ENCODE measurements around the gene BCR.

BCR gene

DNA sequence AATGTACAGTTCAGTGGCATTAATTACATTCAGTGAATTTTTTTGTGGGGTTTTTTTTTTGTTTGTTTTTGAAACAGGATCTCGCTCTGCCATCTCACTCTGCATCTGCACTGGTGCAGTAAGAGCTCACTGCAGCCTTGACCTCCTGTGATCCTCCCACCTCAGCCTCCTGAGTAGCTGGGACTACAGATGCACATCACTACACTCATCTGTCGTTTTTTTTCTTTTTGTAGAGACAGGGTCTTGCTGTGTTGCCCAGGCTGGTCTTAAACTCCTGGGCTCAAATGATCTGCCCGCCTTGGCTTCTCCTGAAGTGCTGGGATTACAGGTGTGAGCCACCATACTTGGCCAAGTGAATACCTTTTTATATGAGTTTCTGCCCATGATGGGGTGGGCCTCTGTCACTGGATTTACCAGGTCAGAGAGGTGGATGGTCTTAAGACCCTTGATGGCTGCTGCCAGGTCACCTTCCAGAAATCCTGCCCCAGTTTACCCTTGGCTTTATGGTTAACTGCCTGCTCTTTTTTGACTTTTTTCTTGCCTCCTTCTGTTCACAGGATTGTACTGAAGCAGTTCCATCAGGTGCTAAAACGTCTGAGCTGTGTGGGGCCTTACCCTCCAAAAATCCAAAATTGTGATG lies 22.6 kb downstream of the BCR start:
- DNase-seq: no peak

DNA sequence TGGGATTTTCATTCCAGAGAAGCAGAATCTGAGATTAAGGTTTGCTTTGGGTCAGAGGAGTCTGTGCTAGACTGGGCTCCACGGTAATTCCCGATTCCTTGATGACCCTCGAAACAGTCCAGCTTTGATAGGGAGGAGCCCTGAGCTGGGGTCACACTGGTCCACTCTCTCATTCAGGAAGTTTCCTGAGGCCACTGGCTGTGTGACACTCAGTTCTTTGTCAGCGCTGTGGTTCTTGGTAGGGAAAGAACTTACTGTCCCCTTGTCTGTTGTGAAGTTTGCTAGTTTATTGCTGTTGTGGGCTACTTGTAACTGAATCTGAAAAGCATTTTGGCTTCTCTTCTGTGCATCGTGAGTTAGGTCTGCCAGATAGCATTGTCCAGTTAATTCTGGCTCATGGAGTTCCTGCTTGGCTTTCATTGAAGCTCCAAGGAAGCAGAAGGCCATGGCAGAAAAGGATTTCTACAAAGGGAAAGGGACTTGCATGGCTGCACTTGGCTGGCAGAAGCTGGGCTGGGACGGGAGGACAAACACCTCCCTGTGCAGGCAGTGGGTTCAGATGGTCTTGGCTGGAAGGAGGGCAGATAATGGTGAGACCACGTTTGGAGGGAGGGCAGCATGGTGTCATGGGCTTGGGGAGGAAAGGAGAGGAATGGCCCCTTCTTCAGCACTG lies 23.3 kb downstream of the BCR start:
- no peak for DNase-seq

DNA sequence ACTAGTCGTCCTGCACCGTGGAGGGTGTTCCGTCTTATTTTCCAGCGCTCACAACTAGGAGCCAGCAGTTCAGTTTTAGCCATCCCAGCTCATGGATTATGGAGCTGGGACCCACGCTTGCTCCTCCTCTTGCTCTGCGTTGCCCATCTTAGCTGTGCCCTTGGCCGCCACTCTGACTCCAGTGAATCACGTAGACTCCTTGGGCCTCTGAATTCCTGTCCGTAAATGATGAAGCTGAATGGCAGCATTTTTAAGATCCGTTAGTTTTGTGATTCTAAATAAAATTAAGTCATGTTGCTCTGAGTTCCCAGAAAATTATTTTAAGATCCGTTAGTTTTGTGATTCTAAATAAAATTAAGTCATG lies 23.8 kb downstream of the BCR start:
- no peak for DNase-seq

DNA sequence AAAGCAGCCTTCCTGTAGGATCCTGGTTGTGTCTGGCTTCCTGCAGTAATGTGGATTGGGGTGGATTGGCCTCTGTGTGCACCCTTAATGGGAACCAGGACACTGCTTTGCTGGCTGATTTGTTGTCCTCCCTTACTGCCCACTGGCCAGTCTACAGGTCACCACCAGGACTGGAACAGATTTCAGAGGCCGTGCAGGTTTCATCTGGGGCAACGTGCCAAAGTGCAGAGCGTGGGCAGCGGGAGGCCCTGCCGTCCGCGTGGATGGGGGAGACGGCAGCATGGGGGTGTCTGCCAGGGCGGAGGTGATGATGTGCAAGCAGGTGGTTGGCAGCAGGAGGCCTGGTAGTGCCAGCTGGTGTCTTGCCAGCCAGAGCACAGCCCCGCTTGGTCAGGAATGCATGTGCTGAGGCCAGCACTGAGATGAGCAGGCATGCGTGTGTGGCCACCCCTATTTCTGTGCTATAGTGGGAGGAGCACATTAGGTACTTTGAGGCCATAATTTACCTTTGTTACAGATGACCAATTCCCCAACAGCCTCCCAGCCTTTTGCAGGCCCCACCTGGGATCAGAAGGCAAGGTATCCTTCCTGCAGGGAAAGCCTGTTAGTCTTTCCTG lies 24.3 kb downstream of the BCR start:
- DNase-seq: no peak

DNA sequence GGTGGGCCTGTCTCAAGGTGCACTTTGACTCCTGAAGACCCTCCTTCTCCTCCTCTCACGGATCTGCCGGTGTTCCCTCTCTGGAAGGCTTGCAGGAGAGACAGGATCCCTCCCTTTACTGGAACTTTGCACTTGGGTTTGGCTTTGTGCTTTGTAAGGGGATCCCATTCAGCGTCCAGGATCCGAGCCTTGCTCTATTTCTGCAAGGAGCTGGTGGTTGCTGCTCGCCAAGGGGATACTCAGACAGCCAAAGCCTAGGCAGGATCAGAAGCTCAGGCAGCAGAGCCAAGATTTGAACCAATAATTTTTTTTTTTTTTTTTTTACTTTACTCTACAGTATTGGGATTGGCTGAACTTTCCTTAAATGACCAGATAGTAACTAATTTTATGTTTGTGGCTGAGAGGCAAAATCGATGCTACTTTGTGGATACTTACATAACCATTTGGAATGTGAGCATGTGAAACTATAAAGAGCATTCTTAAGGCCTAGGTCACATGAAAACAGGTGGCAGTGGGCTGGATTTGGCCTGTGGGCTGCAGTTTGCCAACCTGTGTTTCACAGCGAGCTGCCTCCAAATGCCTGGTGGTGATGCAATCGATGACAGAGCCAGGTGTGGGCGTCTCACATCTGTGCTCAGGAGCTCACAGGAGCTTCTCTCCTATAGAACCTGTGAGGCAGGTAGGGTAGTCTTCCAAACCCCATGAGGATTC lies 25.2 kb downstream of the BCR start:
- DNase-seq: no peak

DNA sequence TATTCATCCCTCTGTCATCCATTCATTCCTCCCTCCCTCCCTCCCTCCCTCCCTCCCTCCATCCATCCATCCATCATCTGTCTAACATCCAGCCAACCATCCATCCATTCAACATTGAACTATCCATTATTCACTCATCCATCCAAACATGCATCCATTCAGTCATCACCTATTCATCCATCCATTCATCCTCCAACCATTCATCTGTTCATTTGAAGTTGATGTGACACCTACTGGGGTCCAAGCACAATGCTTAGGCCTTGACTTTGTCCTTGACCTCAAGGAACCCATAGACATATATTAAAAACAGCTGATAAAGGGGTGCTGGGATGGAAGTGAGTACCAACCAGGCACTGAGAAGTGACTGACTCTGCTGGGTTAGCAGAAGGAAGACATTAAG lies 26.6 kb downstream of the BCR start:
- no peak for DNase-seq

DNA sequence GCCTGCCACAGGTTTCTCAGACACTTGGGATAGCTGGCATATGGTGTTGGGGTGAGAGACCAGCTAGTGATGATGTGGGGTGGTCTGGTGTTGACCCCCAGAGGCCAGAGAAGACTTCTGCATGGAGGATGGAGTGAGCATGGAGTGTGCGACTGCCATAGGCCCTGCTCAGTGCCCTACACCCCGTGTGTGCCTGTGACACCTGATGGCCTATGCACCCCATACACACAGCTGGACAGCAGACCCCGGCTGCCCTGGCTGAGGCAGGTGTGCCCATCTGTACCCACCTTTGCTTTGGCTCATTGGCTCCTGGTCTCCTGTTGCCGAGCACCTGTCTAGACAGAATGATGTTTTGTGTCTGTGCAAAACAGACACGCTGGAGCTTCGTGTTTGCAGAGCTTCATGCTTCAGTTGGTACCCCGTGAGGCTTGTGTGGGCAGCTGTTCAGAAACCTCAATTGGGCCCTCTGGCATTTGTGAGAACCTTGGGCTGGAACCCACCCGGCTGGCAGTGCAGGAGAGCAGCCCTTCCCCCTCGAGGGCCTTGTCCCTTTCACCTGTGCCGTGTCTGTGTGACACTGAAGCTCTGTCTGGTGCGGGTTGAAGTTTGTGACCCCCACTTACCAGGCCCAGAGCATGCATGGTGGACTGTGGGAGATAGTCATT lies 27.6 kb downstream of the BCR start:
- DNase-seq: no peak

DNA sequence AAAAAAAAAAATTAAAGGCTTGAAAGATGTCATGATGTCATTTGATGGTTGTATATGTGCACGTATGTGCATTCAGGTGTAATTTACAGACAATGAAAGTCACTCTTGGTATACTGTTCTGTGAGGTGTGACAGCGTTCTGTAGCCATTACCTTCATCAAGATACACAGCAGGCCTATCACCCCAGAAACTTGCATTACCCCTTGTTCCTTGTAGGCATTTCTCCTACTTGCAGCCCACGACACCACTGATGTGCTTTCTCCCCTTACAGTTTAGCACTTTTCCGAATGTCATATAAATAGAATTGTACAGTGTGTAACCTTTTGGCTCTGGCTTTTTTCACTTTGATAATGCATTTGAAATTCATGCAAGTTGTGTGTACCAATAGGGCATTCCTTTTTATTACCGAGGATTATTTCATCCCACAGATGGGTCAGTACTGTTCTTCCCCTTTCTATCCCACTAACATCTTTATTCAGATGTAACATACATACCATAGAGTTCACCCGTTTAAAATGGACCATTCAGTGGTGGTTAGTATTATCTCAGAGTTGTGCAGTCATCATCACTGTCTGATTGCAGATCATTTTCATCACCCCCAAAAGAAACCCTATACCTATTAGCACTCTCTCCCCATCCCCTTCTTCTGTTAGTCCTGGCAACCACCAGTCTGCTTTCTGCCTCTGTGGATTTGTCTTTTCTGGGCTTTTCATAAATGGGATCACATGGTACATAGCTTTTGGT lies 30.3 kb downstream of the BCR start:
- DNase-seq: no peak

DNA sequence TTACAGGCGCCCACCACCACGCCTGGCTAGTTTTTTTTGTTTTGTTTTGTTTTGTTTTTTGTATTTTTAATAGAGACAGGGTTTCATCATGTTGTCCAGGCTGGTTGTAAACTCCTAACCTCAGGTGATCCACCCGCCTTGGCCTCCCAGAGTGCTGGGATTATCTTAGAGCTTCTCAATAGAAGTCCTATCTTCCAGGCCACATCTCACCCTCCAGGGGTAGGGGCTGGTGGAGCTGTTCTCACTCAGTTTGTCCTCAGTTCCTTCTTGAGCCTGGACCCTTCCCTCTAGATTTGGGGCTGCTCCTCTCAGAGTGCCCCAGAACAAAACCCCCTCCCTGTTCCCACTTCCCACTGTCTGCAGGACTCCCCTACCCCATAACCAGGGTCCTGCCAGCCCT lies 31.3 kb downstream of the BCR start:
- DNase-seq: no peak

DNA sequence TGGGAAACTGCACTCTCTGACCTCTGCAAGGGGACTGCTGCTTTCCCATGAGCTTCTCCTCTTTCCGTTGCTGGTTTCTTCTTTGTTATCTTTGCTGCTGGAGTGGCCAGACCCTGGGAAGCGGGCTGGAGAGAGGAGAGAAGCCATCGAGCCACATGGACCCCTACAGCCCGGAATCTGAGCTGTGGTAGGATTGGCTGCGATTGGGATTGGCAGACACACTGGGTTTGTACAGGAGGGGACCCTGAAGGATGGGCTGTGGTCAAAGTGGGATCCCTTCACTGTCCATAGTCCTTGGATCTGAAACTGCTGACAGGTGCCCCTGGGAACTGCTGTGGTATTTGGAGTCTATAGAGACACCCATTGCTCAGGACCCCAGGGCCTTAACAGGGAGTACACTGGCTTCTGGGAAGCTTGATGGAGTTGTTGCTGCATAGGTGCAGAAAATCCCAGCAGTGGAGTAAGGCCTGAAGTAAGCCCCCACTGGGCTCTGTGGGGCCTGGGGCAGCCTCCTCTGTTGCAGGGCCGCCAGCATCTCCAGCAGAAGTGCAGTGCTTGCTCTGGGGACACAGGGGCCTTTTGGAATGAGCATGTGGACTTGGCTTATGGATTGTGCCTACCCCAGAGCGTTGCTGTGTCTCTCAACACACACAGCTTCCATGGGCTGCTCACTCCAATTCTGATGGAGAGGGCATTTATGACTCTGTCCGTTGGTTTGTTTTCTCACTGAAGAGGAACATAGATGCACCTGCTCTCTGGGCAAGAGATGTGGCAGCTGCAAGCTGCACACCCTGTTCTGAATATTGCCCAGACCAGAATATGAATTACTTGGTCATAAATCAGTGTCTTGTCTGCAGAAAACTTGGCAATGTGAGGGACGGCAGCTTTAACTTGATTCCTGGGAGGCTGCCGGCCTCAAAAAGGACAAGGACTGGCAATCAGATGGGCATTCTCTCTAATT lies 32.0 kb downstream of the BCR start:
- no peak for DNase-seq

DNA sequence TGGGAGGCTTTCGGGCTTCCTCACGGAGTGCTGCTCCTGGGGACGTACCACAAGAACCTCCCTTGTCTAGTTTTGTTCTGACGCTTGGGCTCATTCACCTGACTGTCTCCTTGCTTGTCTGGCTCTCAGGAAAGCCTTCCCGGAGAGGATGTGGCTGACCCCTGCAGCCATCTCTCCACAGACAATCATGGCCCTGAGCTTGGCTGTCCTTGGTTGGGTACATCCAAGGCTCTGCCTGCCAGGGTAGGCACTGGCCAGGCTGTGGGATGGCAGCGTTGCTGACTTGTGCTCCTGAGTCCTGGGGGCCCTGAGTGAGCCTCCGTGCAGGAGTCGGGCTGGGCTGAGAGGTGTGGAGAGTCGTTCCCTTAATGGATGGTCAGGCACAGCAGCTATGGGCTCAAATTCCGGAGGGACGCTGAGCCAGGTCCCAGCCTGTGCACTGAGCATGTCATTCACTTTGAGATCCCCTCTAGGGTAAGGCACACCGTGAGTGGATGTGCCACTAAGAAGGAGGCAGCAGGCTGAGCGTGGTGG lies 32.8 kb downstream of the BCR start:
- DNase-seq: no peak

DNA sequence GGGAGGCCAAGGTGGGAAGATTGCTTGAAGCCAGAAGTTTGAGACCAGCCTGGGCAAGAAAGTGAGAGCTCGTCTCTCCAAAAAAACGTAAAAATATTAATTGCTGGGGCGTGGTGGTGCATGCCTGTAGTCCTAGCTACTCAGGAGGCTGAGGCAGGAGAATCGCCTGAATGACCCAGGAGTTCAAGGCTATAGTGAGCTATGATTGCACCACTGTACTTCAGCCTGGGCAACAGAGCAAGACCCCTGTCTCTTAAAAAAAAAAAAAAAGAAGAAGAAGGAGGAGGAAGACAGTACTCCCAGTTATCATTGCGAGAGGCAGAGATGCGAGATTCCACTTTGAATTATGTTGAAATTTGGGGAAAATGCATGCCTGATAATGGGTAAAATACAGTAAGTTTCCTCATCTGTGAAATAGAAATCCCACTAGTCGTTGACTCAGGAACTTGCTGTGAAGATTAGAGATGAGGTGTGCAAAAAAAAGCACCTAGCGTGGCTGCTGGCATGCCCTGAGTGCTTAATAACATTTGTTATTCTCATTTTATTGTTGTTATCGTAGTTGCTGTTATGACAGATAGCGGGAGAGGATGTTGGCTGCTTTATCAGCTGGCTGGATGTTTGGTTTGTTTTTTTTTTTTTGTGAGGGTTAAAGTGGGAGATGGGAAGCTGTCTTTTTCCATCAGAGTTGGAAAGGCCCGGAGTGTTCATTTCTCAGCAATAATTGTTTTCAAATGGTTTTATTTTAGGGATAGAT lies 33.4 kb downstream of the BCR start:
- no peak for DNase-seq

DNA sequence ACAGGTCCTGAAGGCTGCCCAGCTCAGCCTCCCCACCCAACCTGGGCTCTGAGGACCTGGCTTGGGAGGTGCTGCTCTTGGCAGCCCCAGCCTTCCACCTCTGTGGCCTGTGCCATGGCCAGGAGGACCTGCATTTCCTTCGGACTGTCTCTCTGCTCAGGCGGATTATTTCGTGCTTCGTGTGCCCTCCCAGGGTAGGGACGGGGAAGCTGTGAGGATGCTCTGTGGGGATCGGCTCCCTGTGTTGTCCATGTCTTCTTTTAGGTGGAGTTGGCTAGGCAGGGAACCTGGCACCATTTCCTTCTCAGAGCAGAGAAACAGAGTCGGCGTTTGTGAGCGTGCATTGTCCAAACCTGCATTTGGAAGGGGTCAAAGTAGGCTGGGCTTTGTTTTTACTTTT lies 34.1 kb downstream of the BCR start:
- DNase-seq: no peak

DNA sequence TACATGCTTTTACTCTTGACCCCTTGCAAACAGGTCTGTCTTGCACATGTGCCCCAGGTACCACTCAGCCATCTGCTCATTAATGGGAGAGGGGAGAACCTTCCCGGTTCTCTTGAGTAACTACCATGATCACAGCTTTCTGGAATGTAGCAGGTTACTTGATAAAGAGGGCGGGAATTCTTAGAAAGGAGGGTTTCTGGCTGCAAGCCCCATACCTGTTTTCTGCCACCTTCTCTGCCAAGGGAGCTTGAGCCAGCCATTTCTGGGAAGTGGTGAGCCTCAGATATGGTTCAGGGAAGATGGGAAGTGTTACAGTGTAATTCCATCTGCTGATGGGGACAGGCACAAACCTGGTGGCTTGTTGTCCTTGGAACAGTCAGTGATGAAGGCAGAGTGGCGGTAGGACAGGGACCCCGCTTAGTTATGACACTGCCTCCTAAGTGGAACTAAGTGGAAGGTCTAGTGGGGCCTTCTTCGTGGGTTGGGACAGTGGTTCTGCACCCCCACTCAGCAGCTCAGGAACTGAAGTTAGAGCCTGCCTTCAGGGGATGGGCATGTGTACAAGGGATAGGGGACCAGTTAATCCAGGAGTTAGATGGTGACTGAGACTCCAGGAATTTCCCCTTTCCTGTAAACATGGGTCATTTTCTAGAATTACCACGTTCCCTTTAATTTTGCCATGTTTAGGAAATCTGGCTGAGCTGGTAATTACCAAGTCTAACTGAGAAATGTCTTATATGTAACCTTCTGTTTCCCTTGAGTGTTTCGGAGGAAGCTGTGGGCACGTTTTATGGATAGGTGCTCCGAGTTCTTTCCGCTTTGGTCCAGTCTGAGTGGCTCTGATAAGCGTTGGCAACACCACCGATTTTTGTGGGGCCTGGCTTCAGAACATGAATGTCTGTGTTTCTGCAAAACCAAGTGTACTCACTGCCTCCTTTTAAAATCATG lies 35.3 kb downstream of the BCR start:
- DNase-seq: no peak

DNA sequence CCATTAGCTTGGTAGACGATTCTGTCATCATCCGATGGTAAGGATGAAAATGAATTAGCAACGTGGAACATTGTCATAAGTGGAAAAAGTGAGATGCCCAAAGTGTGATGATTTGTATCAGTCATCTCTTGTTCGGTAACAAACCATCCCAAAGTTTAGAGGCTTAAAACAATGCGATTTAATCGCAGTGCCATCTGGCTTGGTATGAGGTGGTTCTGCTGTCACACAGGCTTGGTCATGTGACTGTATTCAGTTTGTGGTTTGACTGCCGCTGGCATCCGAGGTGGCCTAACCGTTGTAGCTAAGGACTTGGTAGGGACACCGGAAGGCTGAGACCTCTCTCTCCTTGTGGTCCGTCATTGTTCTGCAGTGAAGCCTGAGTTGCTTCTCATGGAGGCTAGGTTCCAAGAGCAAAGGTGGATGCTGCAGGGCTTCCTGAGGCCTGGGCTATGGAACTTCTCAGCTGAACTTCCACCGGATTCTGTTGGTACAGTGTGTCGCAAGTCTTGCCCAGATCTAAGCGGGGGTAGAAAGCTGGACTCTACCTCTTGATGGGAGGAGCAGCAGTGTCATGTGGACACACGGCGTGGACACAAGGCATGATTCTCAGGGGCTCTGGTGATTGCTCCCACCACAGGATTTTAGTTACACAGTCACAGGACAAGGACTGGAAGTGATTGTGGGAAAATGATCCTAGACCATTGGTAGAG lies 36.3 kb downstream of the BCR start:
- no peak for DNase-seq

DNA sequence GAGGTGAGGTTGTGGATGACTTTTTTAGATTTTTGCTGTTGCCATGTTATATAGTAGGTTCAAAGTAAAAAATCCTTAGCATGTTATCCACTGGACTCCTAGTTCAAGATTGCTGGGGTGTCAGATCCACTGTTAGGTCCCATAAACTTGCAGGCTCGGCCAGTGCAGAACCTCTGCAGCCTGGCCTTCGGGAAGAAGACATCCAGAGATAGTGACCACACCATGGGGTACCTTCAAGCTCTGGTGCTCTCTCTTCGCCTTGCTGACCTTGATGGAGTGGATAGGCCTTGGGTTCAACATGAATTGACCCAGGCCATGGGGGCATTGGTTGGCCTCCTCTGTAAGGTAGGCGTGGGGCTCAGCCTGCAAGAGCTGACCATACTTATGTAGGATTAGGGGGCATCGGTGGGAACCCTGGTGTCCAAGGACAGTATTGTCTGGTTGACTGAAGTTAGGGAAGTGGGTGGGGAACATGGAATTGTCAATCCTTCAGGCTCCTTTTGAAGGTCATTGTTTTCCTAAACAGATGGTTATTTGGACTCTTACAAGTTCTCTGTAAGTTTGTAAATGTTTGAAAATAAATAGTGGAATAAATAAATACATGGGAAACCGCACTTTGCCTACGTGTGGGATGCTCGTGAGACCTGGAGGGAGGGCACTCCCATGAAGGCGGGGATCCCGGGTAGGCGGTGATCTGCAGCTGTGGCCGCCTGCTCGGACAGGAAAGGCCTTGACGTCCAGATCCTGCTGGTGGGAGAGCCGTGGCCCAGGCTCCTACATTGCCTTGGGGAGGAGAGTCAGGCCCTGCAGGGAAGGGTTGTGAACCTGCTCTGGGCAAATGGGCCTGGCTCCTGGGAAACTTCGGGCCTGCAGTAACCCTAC lies 37.1 kb downstream of the BCR start:
- no peak for DNase-seq

DNA sequence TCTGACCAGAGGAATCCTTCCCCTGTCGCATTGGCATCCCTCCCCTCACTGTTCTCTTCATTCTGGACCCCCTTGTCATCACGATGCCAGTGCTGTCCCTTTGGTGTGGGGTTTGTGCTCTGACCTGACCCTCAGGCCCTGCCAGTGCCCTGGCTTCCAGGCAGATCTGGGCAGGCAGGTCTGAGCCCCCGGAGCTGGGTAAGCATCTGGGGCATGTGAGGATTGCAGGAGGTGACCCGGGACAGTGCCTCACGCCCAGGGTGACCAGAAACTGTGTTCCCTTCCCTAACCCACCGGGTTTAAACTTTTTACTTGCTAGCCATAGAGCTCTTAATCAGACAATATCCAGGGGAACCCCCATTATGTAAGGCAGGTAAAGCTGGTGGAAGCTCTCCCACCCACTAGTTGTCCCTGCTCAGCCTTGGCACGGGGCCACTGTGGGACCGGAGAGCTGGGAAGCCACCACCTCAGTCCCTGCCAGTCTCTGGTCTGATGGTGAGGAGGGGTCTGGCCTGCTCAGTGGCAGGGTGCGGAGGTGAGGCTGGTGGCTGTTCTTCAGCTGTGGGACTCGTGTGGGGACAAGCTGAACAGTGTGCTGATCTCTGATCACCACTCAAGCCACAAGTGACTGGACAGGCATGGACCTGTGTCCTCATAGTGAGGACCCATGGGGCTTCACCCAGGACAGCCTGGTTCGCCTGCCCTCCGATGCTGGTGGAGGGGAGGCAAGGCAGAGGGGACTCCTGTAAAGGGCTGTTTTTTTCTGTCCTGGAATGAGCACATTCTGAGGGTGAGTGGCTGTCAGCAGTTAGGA lies 38.0 kb downstream of the BCR start:
- no peak for DNase-seq

Measured in 8988T (cell line).